HCT116 (cell line): ENCODE data around the gene BTNL8.
"Not testable (repeated sequence)": the region's sequence is repeated elsewhere in the genome, so short reads cannot be mapped to it uniquely, and the experiment has no call there.

ENCODE experiments used
- CTCF ChIP-seq, 3 experiments: fragments of 200-600 bp in 1 of 3; sonication (generic) in 1 of 3; IDR thresholded peaks in 2 of 3; conservative IDR thresholded peaks in 1 of 3; 2 replicates each; pipeline ENCODE4 v1.5.1; 2012 to 2017; ENCODE audit warnings: low read depth in 2 of 3, low read length in 2 of 3, antibody characterized with exemption in 1 of 3, borderline replicate concordance in 1 of 3, control low read depth in 1 of 3, mild to moderate bottlenecking in 1 of 3, mixed read lengths in 1 of 3, mixed run types in 1 of 3, moderate library complexity in 1 of 3; ENCODE audit not compliant: insufficient read depth in 1 of 3
- POLR2A ChIP-seq: IDR thresholded peaks from 2 replicates; pipeline ENCODE4 v1.7.0; 2011; ENCODE audit warnings: borderline replicate concordance; ENCODE audit not compliant: insufficient read depth, insufficient read length; ENCODE audit errors: extremely low read depth
- RAD21 ChIP-seq: IDR thresholded peaks from 2 replicates; pipeline ENCODE4 v1.6.1; 2012; ENCODE audit warnings: low read depth, mild to moderate bottlenecking
- TF ChIP-seq, protein P1 (sequence below): IDR thresholded peaks from 2 replicates; pipeline ENCODE4 v1.6.1; 2011; ENCODE audit warnings: mild to moderate bottlenecking, low read length, moderate library complexity; ENCODE audit not compliant: insufficient replicate concordance; ENCODE audit errors: extremely low read depth
- TF ChIP-seq, protein P2 (sequence below): IDR thresholded peaks from 2 replicates; pipeline ENCODE4 v1.6.1; 2012
- TF ChIP-seq, protein P3 (sequence below): IDR thresholded peaks from 2 replicates; pipeline ENCODE4 v1.6.1; 2012; ENCODE audit warnings: low read depth

- TF ChIP-seq, protein P1, sequence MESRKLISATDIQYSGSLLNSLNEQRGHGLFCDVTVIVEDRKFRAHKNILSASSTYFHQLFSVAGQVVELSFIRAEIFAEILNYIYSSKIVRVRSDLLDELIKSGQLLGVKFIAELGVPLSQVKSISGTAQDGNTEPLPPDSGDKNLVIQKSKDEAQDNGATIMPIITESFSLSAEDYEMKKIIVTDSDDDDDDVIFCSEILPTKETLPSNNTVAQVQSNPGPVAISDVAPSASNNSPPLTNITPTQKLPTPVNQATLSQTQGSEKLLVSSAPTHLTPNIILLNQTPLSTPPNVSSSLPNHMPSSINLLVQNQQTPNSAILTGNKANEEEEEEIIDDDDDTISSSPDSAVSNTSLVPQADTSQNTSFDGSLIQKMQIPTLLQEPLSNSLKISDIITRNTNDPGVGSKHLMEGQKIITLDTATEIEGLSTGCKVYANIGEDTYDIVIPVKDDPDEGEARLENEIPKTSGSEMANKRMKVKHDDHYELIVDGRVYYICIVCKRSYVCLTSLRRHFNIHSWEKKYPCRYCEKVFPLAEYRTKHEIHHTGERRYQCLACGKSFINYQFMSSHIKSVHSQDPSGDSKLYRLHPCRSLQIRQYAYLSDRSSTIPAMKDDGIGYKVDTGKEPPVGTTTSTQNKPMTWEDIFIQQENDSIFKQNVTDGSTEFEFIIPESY = not testable (repeated sequence)
- not testable (repeated sequence) for TF ChIP-seq CTCF (IDR thresholded peaks at IDR 0.05 in 2 of 3, conservative IDR thresholded peaks at IDR 0.05 in 1 of 3; ENCODE audit: borderline replicate concordance in 1 of 3, insufficient read depth in 1 of 3, low read depth in 2 of 3, low read length in 2 of 3); POLR2A; RAD21
- TF ChIP-seq, protein P2, sequence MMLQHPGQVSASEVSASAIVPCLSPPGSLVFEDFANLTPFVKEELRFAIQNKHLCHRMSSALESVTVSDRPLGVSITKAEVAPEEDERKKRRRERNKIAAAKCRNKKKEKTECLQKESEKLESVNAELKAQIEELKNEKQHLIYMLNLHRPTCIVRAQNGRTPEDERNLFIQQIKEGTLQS = not testable (repeated sequence)
- TF ChIP-seq, protein P3, sequence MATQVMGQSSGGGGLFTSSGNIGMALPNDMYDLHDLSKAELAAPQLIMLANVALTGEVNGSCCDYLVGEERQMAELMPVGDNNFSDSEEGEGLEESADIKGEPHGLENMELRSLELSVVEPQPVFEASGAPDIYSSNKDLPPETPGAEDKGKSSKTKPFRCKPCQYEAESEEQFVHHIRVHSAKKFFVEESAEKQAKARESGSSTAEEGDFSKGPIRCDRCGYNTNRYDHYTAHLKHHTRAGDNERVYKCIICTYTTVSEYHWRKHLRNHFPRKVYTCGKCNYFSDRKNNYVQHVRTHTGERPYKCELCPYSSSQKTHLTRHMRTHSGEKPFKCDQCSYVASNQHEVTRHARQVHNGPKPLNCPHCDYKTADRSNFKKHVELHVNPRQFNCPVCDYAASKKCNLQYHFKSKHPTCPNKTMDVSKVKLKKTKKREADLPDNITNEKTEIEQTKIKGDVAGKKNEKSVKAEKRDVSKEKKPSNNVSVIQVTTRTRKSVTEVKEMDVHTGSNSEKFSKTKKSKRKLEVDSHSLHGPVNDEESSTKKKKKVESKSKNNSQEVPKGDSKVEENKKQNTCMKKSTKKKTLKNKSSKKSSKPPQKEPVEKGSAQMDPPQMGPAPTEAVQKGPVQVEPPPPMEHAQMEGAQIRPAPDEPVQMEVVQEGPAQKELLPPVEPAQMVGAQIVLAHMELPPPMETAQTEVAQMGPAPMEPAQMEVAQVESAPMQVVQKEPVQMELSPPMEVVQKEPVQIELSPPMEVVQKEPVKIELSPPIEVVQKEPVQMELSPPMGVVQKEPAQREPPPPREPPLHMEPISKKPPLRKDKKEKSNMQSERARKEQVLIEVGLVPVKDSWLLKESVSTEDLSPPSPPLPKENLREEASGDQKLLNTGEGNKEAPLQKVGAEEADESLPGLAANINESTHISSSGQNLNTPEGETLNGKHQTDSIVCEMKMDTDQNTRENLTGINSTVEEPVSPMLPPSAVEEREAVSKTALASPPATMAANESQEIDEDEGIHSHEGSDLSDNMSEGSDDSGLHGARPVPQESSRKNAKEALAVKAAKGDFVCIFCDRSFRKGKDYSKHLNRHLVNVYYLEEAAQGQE = not testable (repeated sequence)
Measured at GRCh38 chr5:180895330-180895729, 3.6 kb upstream of the BTNL8 start.
